PFSK-1 (cell line): ENCODE measurements around the gene TGFB1.

Source experiments
- FOXP2 ChIP-seq: optimal IDR thresholded peaks from 2 replicates; pipeline ENCODE3; 2011; ENCODE audit warnings: borderline replicate concordance, control low read depth, inconsistent platforms; ENCODE audit not compliant: insufficient read depth; ENCODE audit errors: extremely low read length, extremely low read depth
- POLR2AphosphoS5 ChIP-seq: IDR thresholded peaks from 2 replicates; pipeline ENCODE4 v1.6.1; 2012; ENCODE audit warnings: low read depth, mild to moderate bottlenecking, control low read depth, low read length, moderate library complexity
- SIN3A ChIP-seq: IDR thresholded peaks from 2 replicates; pipeline ENCODE4 v1.6.1; 2012; ENCODE audit warnings: mild to moderate bottlenecking, low read length, moderate library complexity, borderline replicate concordance; ENCODE audit not compliant: insufficient read depth
- TAF1 ChIP-seq: IDR thresholded peaks from 2 replicates; pipeline ENCODE4 v1.6.1; 2012; ENCODE audit warnings: low read length, control low read depth, borderline replicate concordance; ENCODE audit not compliant: insufficient read depth
- TF ChIP-seq, protein P1 (sequence below), 2 experiments: IDR thresholded peaks; 2 replicates each; pipeline versions ENCODE4 v1.6.1 to v1.8.0; 2011 to 2012; ENCODE audit warnings: low read depth in 2 of 2, low read length in 2 of 2, control low read depth in 1 of 2, inconsistent platforms in 1 of 2, mild to moderate bottlenecking in 1 of 2, moderate library complexity in 1 of 2; ENCODE audit not compliant: insufficient read depth in 1 of 2

TGFB1 gene

DNA sequence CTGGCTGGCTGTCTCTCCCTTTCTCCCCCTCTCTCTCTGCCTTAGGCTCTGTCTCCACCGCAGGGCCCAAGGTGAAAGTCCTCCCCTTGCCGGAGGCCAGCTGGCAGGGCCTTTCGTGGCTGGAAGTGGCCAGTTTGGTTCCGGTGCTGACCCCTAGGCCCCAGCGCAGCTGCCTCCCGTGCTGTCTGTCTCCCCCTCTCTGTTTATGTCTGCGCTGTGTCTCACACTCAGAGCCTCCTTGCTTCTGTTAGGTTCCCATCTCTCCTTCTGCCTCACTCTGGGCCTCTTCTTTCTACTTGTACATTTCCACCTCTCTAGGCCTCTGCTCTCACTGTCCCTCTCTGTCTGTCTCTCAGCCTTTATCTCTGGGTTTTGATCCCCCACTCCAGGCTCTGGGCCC, 30.7 kb downstream of the TGFB1 start:
- TF ChIP-seq, protein P1, sequence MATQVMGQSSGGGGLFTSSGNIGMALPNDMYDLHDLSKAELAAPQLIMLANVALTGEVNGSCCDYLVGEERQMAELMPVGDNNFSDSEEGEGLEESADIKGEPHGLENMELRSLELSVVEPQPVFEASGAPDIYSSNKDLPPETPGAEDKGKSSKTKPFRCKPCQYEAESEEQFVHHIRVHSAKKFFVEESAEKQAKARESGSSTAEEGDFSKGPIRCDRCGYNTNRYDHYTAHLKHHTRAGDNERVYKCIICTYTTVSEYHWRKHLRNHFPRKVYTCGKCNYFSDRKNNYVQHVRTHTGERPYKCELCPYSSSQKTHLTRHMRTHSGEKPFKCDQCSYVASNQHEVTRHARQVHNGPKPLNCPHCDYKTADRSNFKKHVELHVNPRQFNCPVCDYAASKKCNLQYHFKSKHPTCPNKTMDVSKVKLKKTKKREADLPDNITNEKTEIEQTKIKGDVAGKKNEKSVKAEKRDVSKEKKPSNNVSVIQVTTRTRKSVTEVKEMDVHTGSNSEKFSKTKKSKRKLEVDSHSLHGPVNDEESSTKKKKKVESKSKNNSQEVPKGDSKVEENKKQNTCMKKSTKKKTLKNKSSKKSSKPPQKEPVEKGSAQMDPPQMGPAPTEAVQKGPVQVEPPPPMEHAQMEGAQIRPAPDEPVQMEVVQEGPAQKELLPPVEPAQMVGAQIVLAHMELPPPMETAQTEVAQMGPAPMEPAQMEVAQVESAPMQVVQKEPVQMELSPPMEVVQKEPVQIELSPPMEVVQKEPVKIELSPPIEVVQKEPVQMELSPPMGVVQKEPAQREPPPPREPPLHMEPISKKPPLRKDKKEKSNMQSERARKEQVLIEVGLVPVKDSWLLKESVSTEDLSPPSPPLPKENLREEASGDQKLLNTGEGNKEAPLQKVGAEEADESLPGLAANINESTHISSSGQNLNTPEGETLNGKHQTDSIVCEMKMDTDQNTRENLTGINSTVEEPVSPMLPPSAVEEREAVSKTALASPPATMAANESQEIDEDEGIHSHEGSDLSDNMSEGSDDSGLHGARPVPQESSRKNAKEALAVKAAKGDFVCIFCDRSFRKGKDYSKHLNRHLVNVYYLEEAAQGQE (IDR thresholded peaks at IDR 0.05; ENCODE audit: insufficient read depth in 1 of 2, low read depth in 2 of 2, low read length in 2 of 2) = 0 out of 4 replicates have a peak, but pooled peaks of 1 of the 2 experiments have one; percentile 36
- peak; percentile 66; the same call in 1 of the 2 replicates for TF ChIP-seq SIN3A
- no peak; the same call in 1 of the 2 replicates for TF ChIP-seq POLR2AphosphoS5
- peak; percentile 72; the same call in 1 of the 2 replicates for TF ChIP-seq TAF1

DNA sequence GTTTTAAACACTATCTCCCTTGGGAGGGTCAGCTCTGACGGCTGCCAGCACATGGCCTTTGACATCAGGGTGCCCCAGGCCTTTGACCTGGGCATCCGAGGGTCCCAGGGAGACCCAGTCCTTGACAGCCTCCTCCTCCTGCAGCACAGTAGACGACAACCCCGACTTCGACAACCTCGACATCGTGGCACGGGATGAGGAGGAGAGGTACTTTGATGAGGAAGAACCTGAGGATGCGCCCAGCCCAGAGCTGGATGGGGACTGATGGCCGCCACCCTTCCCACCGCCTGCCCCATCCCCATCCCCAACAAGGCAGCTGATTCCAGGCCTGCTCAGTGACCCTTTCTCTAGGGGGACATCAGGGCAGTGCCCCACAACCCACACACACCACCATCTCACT, 31.3 kb downstream of the TGFB1 start:
- TF ChIP-seq POLR2AphosphoS5 (peak; percentile 12; the same call in 1 of the 2 replicates), SIN3A (no peak)

DNA sequence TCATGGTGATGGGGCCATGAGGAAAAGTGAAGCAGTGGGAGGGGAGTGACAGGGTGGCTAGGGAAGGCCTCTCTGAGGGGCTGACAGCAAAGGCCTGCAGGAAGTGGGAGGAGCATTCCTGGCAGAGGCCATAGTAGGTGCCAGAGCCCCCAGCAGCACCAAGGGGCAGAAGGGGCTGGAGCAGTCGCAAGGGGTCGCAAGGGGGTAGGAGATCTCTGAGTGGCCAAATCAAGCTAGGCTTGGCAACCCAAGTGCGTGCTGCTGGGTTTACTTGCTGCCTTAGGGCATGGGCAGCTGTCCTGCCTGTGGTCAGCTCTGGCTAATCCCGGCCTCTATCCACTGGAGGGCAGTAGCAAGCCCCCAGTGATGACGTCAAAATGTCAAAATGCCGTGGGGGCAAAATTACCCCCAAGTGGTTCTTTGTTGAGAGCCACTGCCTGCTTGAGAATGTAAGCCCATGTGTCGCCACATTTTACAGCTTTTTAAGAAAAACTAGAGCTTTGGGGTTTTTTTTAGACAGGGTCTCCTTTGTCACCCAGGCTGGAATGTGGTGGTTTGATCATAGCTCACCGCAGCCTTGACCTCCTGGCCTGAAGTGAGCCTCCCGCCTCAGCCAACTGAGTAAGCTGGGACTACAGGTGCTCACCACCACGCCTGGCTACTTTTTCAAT, 32.0 kb downstream of the TGFB1 start:
- 0 out of 2 replicates have a peak, but pooled peaks have one; percentile 20 for TF ChIP-seq POLR2AphosphoS5
- peak; percentile 30; the same call in 1 of the 2 replicates for TF ChIP-seq SIN3A
- TF ChIP-seq, protein P1 (IDR thresholded peaks at IDR 0.05; ENCODE audit: insufficient read depth in 1 of 2, low read depth in 2 of 2, low read length in 2 of 2) = no peak
- TF ChIP-seq TAF1 = no peak
- TF ChIP-seq FOXP2 = no peak

DNA sequence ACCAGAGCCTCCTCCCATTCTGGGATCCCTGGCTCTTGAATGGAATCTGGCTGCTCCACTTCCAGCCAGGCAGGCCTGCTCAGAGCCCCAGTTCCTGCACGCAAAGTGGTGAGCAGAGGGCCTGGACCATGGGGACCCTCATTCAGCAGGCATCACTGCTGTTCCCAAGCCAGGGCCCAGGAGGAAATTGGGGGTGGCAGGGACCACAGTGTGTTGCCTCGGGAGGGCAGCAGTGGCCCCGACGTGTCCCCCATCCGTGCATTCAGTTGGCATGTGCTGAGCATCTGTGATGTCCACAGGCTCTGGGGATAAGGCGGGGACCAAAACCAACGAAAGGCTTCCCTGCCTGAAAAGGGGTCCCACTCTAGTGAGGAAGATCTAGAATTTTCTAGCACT, 32.5 kb downstream of the TGFB1 start:
- no peak for TF ChIP-seq TAF1
- TF ChIP-seq SIN3A = no peak
- no peak for TF ChIP-seq FOXP2

DNA sequence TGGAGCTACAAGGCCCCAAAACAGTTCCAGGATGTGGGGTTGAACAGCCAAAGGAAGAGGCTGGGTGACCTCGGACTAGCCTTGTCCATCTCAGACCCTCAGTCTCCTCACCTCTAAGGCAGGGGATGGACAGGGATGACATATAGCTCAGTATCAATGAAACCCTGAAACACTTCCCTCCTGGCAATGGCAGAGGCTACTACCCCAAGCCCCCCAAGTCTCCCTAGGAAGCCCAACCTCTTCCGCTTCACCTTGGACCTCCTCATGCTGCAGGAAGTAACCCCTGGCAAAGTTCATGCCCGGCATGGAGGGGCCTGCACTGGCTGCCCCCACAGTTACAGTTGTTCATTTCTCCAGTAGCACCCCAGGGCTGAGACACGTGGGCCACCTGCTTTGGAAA, 33.2 kb downstream of the TGFB1 start:
- TF ChIP-seq POLR2AphosphoS5 (no peak), SIN3A (no peak), TAF1 (no peak), FOXP2 (no peak)
- TF ChIP-seq, protein P1 (IDR thresholded peaks at IDR 0.05; ENCODE audit: insufficient read depth in 1 of 2, low read depth in 2 of 2, low read length in 2 of 2) = no peak

DNA sequence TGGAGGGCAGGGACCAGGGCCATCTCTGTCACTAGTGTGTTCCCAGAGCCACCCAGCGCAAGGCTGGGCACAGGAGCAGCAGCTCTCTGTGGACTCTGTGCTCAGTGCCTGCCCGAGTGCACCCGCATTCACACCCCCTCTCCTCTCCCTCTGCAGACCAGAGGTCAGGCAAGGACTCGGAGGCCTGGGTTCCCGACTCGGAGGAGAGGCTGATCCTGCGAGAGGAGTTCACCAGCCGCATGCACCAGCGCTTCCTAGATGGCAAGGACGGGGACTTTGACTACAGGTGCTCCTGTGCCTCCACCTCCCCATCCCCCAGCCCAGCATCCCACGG, 33.6 kb downstream of the TGFB1 start:
- TF ChIP-seq, protein P1 (IDR thresholded peaks at IDR 0.05; ENCODE audit: insufficient read depth in 1 of 2, low read depth in 2 of 2, low read length in 2 of 2) = no peak
- TF ChIP-seq SIN3A (no peak), TAF1 (no peak), POLR2AphosphoS5 (no peak), FOXP2 (no peak)
